ENCODE measurements around the gene ZNF593. TPM values are rescaled to one million over a fixed set of nuclear protein-coding genes. Genes with fewer than 3 reads are reported as not detected.

Gene ZNF593
- polyA plus RNA-seq, 2 of the 4 experiments (the other 2 are of a cell fraction), result 27.2 to 45.4 TPM

DNA sequence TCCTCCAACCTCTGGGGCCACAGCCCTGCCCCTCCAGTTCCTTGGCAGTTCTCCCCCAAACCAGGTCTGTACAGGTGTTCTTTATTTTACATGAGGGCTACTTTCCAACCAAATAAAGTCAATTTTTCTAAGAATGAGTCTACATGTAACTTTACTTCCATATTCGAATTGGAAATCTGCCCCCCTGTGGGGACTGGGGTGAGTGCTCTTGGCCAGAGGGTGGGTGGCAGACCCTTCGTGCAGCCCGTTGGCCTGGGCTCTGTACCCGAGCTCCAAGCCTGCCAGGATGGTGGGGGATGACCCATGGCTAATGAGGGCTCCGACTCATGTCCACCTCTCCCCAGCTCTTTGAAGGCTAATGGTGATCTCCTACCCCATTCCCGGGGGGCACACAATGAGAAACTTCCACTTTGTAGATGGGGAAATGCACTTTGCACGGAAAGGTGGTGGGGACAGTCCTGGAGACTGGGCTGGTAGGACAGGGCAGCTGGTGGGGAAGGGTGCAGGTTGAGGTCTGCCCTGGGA is 20.1 kb downstream of the ZNF593 start:
- TF ChIP-seq EP300 (IDR thresholded peaks at IDR 0.05) (no peak), CBX2 (IDR thresholded peaks at IDR 0.05; ENCODE audit: borderline replicate concordance, low read depth) (no peak), ZNF302 (CRISPR knock-in tag; IDR thresholded peaks at IDR 0.05) (no peak), HDAC2 (IDR thresholded peaks at IDR 0.05) (no peak)
- ChIA-PET CTCF (interaction anchor here (0.7 to 3.2 kb wide), 7 partner anchors 8 to 201 kb away, joined by 3 to 15 read pairs (median 4); partner anchors contain the start of genes CEP85 and ZNF593), POLR2A (no interaction called here)
- DNase-seq (ENCODE audit: low read depth in 1 of 2, low spot score in 1 of 2) (no peak), ATAC-seq (peak in 1 of 2 experiments; percentile 24; a peak in 1 of 6 replicates), FAIRE-seq (no peak)
- WGBS (ENCODE audit: missing lambda C conversion rate), result 75% methylated on average over 6 of the region's 7 CpGs
- no peak overlapping the region for H3K4me2 ChIP-seq
- H3K4me1 ChIP-seq, result no peaks in the 10 kb centered on the region
- H3K27ac ChIP-seq, result no peak overlapping the region
- no peaks in the 10 kb centered on the region for H3K9me3 ChIP-seq
- H3K4me3 ChIP-seq, result no peak overlapping the region

DNA sequence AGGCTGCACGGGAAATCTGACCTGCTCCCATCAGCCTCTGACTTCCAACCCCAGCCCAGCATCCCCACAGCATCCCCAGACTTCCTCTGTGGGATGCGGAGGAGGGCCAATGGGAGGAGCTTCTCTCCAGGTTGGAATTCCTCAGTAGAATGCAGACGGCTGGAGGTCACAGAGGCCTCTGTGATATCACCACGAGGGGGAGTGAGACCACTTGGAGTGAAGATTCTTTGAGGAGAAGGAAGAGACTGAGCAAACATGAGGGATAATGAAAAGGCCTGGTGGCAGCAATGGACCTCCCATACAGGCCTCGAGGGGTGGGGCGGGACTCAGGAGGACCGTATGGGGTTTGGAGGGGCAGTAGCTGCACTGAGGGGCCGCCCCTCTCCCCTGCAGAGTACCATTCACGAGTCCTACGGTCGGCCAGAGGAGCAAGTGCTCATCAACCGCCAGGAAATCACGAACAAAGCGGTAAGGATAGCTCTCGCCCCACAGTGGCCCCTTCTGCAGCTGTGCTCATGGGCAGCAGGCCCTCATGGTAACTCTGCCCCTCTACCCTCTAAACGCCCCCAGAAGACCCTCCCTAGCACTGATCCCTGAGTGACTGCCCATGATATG is 20.8 kb downstream of the ZNF593 start, which contains the start of gene CATSPER4:
CATSPER4 (plus strand) TSS at position 230 of the 615 bp plus-strand sequence; CDS start at position 256, 26 bp downstream.
- TF ChIP-seq RAD21 (conservative IDR thresholded peaks at IDR 0.05 in 1 of 2, IDR thresholded peaks at IDR 0.05 in 1 of 2) (peak in 1 of 2 experiments; percentile 31; a peak in 1 of 5 replicates), RARB (CRISPR knock-in tag; IDR thresholded peaks at IDR 0.05) (no peak)
- Histone ChIP-seq H3K27ac (no peak within 1 kb of the TSS), H3K4me3 (no peak within 1 kb of the TSS), H3K4me1 (no peaks in the 10 kb centered on the region), H3K9me3 (no peaks in the 10 kb centered on the region), H3K4me2 (no peak within 1 kb of the TSS)
- ChIA-PET POLR2A (no interaction called here), CTCF (interaction anchor here (0.7 to 3.2 kb wide), 7 partner anchors 14 to 201 kb away, joined by 3 to 15 read pairs (median 3); partner anchors contain the start of genes CEP85 and ZNF593)
- WGBS (ENCODE audit: missing lambda C conversion rate), result 55% methylated on average over 12 of the region's 16 CpGs
- ATAC-seq (peak; percentile 62 to 81; a peak in 5 of 6 replicates), FAIRE-seq (no peak), DNase-seq (ENCODE audit: low read depth in 1 of 2, low spot score in 1 of 2) (peak; percentile 44 to 57)

DNA sequence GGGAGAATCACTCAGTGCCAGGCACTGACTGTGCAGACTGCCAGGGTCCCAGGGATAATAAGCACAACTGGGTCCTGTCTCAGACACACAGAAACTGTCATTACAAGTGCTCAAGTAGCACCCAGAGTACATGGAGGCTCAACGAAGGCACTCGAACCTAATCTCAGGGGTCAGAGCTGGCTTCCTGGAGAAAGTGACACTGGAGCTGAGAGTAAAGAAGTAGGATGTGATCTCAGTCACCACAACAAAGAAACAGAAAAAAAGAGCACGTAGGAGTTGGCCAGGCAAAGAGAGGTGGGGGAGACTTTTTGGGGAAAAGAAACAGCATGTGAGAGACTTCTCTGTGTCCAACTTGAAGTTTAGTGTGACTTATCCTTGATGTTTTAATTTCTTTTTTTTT is 22.0 kb downstream of the ZNF593 start:
- ATAC-seq (no peak), FAIRE-seq (no peak), DNase-seq (ENCODE audit: low read depth in 1 of 2, low spot score in 1 of 2) (no peak)
- H3K4me1 ChIP-seq, result no peaks in the 10 kb centered on the region
- H3K27ac ChIP-seq, result no peak overlapping the region
- CTCF ChIA-PET, result interaction anchor here (0.7 to 0.9 kb wide), 2 partner anchors 12 to 42 kb away, joined by 3 read pairs; partner anchors contain the start of gene CEP85
- no peak overlapping the region for H3K4me3 ChIP-seq
- TF ChIP-seq SREBF2 (IDR thresholded peaks at IDR 0.05), result no peak
- TF ChIP-seq CBX2 (IDR thresholded peaks at IDR 0.05; ENCODE audit: borderline replicate concordance, low read depth), result no peak
- TF ChIP-seq HDAC2 (IDR thresholded peaks at IDR 0.05), result no peak
- no peak for TF ChIP-seq ESRRA (IDR thresholded peaks at IDR 0.05; ENCODE audit: borderline replicate concordance, low read length)
- no peak for TF ChIP-seq BHLHE40 (IDR thresholded peaks at IDR 0.05; ENCODE audit: low read depth, low read length)
- TF ChIP-seq, protein P1, sequence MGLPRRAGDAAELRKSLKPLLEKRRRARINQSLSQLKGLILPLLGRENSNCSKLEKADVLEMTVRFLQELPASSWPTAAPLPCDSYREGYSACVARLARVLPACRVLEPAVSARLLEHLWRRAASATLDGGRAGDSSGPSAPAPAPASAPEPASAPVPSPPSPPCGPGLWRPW (IDR thresholded peaks at IDR 0.05), result no peak
- TF ChIP-seq KDM5A (IDR thresholded peaks at IDR 0.05), result no peak
- TF ChIP-seq, protein P2, sequence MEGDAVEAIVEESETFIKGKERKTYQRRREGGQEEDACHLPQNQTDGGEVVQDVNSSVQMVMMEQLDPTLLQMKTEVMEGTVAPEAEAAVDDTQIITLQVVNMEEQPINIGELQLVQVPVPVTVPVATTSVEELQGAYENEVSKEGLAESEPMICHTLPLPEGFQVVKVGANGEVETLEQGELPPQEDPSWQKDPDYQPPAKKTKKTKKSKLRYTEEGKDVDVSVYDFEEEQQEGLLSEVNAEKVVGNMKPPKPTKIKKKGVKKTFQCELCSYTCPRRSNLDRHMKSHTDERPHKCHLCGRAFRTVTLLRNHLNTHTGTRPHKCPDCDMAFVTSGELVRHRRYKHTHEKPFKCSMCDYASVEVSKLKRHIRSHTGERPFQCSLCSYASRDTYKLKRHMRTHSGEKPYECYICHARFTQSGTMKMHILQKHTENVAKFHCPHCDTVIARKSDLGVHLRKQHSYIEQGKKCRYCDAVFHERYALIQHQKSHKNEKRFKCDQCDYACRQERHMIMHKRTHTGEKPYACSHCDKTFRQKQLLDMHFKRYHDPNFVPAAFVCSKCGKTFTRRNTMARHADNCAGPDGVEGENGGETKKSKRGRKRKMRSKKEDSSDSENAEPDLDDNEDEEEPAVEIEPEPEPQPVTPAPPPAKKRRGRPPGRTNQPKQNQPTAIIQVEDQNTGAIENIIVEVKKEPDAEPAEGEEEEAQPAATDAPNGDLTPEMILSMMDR (IDR thresholded peaks at IDR 0.05), result no peak
- TF ChIP-seq, protein P3, sequence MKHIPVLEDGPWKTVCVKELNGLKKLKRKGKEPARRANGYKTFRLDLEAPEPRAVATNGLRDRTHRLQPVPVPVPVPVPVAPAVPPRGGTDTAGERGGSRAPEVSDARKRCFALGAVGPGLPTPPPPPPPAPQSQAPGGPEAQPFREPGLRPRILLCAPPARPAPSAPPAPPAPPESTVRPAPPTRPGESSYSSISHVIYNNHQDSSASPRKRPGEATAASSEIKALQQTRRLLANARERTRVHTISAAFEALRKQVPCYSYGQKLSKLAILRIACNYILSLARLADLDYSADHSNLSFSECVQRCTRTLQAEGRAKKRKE (CRISPR knock-in tag; IDR thresholded peaks at IDR 0.05; ENCODE audit: low read depth), result no peak
- no peak for TF ChIP-seq JUNB (IDR thresholded peaks at IDR 0.05)
- TF ChIP-seq FOSL2 (IDR thresholded peaks at IDR 0.05), result no peak
- TF ChIP-seq FOSL2 (CRISPR knock-in tag; IDR thresholded peaks at IDR 0.05), result no peak
- TF ChIP-seq EHF (CRISPR knock-in tag; IDR thresholded peaks at IDR 0.05), result no peak
- no peak for TF ChIP-seq CHD2 (IDR thresholded peaks at IDR 0.05; ENCODE audit: low read length, partially characterized antibody)
- TF ChIP-seq FOSB (CRISPR knock-in tag; IDR thresholded peaks at IDR 0.05), result no peak
- TF ChIP-seq, protein P4, sequence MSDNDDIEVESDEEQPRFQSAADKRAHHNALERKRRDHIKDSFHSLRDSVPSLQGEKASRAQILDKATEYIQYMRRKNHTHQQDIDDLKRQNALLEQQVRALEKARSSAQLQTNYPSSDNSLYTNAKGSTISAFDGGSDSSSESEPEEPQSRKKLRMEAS (IDR thresholded peaks at IDR 0.05), result no peak
- no peak for TF ChIP-seq HOXA7 (CRISPR knock-in tag; IDR thresholded peaks at IDR 0.05)
- TF ChIP-seq MYC (IDR thresholded peaks at IDR 0.05; ENCODE audit: borderline replicate concordance, low read length), result no peak
- TF ChIP-seq ZFP36 (IDR thresholded peaks at IDR 0.05; ENCODE audit: borderline replicate concordance, partially characterized antibody), result no peak
- TF ChIP-seq NFE2L2 (conservative IDR thresholded peaks at IDR 0.05; ENCODE audit: low read length), result no peak
- TF ChIP-seq RAD21 (conservative IDR thresholded peaks at IDR 0.05 in 1 of 2, IDR thresholded peaks at IDR 0.05 in 1 of 2), result no peak
- POLR2A ChIA-PET, result no interaction called here
- whole genome bisulfite sequencing (ENCODE audit: missing lambda C conversion rate), result 79% methylated on average over 1 of the region's 3 CpGs
- H3K9me3 ChIP-seq, result no peaks in the 10 kb centered on the region
- no peak overlapping the region for H3K4me2 ChIP-seq
